Prostate gland (tissue), 2 donors: ENCODE measurements around the gene ASPA.

ENCODE experiments used
- CTCF ChIP-seq, 4 experiments: fragments of 200-600 bp in 2 of 4; fragments of 450-650 bp in 2 of 4; sonication (generic) in 2 of 4; IDR thresholded peaks; 1 replicate in 3 of 4; 2 replicates in 1 of 4; pipeline ENCODE4 v1.5.1; 2016 to 2019; ENCODE audit warnings: antibody characterized with exemption in 4 of 4, mild to moderate bottlenecking in 2 of 4, moderate library complexity in 2 of 4
- POLR2A ChIP-seq: fragments of 450-650 bp; IDR thresholded peaks from one replicate; pipeline ENCODE4 v1.6.1; 2016; ENCODE audit warnings: antibody characterized with exemption, mild to moderate bottlenecking
- POLR2AphosphoS5 ChIP-seq: sonication (generic); formaldehyde crosslinking; IDR thresholded peaks from one replicate; pipeline ENCODE4 v1.6.1; 2017; ENCODE audit warnings: antibody characterized with exemption

- no peak for TF ChIP-seq CTCF (IDR thresholded peaks at IDR 0.05)
- no peak for TF ChIP-seq POLR2A
- no peak for TF ChIP-seq POLR2AphosphoS5
Observed at GRCh38 chr17:3527468-3527867, 51.7 kb downstream of the ASPA start.
